ENCODE measurements around the gene SPATA9. TPM values are rescaled to one million over a fixed set of nuclear protein-coding genes. Genes with fewer than 3 reads are reported as not detected.

Gene SPATA9
- total and polyA plus RNA-seq, 9 of the 15 experiments (the other 6 are each of a cell fraction or from before 2014, with no cell fraction given): 0.16 to 5.5 (median 0.39) TPM; not detected in 3

- TF ChIP-seq E2F1 (CRISPR knock-in tag; IDR thresholded peaks at IDR 0.05) (no peak), GATA2 (CRISPR knock-in tag; IDR thresholded peaks at IDR 0.05) (peak; percentile 78), ARID1B (IDR thresholded peaks at IDR 0.05) (0 out of 2 replicates have a peak, but pooled peaks have one; percentile 38), MAZ (CRISPR knock-in tag; conservative IDR thresholded peaks at IDR 0.05 in 1 of 2, IDR thresholded peaks at IDR 0.05 in 1 of 2) (0 out of 4 replicates have a peak, but pooled peaks of 1 of the 2 experiments have one; percentile 5), SMARCE1 (IDR thresholded peaks at IDR 0.05) (peak; percentile 68), ZNF239 (CRISPR knock-in tag; IDR thresholded peaks at IDR 0.05) (no peak), CTBP1 (IDR thresholded peaks at IDR 0.05; ENCODE audit: borderline replicate concordance) (peak; percentile 60; the same call in 1 of the 2 replicates), TARDBP (IDR thresholded peaks at IDR 0.05) (0 out of 2 replicates have a peak, but pooled peaks have one; percentile 21), RBFOX2 (IDR thresholded peaks at IDR 0.05; ENCODE audit: low read depth, low read length) (no peak), ZNF592 (IDR thresholded peaks at IDR 0.05) (peak; percentile 53; the same call in 1 of the 2 replicates), EP300 (IDR thresholded peaks at IDR 0.05; ENCODE audit: low read length) (peak; percentile 18; the same call in 1 of the 2 replicates)
Measured at GRCh38 chr5:95697781-95698681, 15.2 kb upstream of the SPATA9 start (continued).
